HEK293 (cell line): Measurements from ENCODE around the gene GBX1.

Experiments
- CTCF ChIA-PET: fragments of 350-600 bp; formaldehyde crosslinking; extraction: SDS; loops from one replicate; lab custom pipeline; 2021; ENCODE audit warnings: antibody characterized with exemption; lab: Yijun Ruan, JAX
- POLR2A ChIA-PET: fragments of 300-600 bp; formaldehyde crosslinking; extraction: SDS; loops from one replicate; lab custom pipeline; 2020; ENCODE audit warnings: antibody characterized with exemption, inconsistent platforms; lab: Yijun Ruan, JAX
- H3K27ac ChIP-seq: fragments of 200-500 bp; sonication (Bioruptor generic); 2 replicates; pipeline ENCODE4 v1.5.1; 2014; ENCODE audit warnings: low read depth, low read length, control low read depth, inconsistent platforms; ENCODE audit errors: extremely low read depth
- H3K36me3 ChIP-seq, 2 experiments: fragments of 200-500 bp in 1 of 2; sonication (Bioruptor generic) in 1 of 2; 1 replicate in 1 of 2; 2 replicates in 1 of 2; pipeline ENCODE4 v1.5.1; 2014 to 2017; ENCODE audit warnings: inconsistent platforms in 2 of 2, low read length in 2 of 2; ENCODE audit not compliant: control insufficient read depth in 2 of 2, insufficient read depth in 1 of 2
- H3K4me1 ChIP-seq: fragments of 200-500 bp; sonication (Bioruptor generic); 2 replicates; pipeline ENCODE4 v1.5.1; 2014; ENCODE audit warnings: mild to moderate bottlenecking, low read length, inconsistent platforms; ENCODE audit not compliant: control insufficient read depth, insufficient read depth
- H3K4me3 ChIP-seq: 2 replicates; pipeline ENCODE4 v1.5.1; 2011; ENCODE audit warnings: low read depth, mild to moderate bottlenecking, control low read depth, low read length, moderate library complexity
- H3K9me3 ChIP-seq: fragments of 200-500 bp; sonication (Bioruptor generic); 2 replicates; pipeline ENCODE4 v1.5.1; 2014; ENCODE audit warnings: low read depth, low read length, inconsistent platforms; ENCODE audit not compliant: control insufficient read depth, insufficient read depth
- IKZF3 ChIP-seq: fragments of 450-650 bp; IDR thresholded peaks from 2 replicates; pipeline ENCODE4 v1.5.0; 2018; ENCODE audit warnings: missing biosample characterization, mild to moderate bottlenecking, missing genetic modification characterization, moderate library complexity
- INSM2 ChIP-seq: fragments of 450-650 bp; formaldehyde crosslinking; IDR thresholded peaks from 2 replicates; pipeline ENCODE4 v1.5.1; 2016; ENCODE audit warnings: missing biosample characterization, missing genetic modification characterization
- KLF1 ChIP-seq: fragments of 450-650 bp; formaldehyde crosslinking; IDR thresholded peaks from 2 replicates; pipeline ENCODE4 v1.5.1; 2016; ENCODE audit warnings: missing biosample characterization, missing genetic modification characterization
- PRDM10 ChIP-seq: fragments of 450-650 bp; formaldehyde crosslinking; IDR thresholded peaks from 2 replicates; pipeline ENCODE4 v1.5.1; 2016; ENCODE audit warnings: missing biosample characterization, missing genetic modification characterization
- WT1 ChIP-seq: fragments of 450-650 bp; formaldehyde crosslinking; IDR thresholded peaks from 2 replicates; pipeline ENCODE4 v1.5.1; 2016; ENCODE audit warnings: missing biosample characterization, missing genetic modification characterization
- ZBTB21 ChIP-seq: fragments of 450-650 bp; formaldehyde crosslinking; IDR thresholded peaks from 2 replicates; pipeline ENCODE4 v1.5.1; 2017; ENCODE audit warnings: missing biosample characterization, missing genetic modification characterization
- ZBTB26 ChIP-seq: fragments of 450-650 bp; formaldehyde crosslinking; optimal IDR thresholded peaks from 2 replicates; pipeline ENCODE3; 2016; ENCODE audit warnings: missing biosample characterization, mild to moderate bottlenecking, missing genetic modification characterization
- ZIC2 ChIP-seq: fragments of 450-650 bp; formaldehyde crosslinking; IDR thresholded peaks from 2 replicates; pipeline ENCODE4 v1.5.1; 2016; ENCODE audit warnings: missing biosample characterization, missing genetic modification characterization
- ZNF341 ChIP-seq: fragments of 450-650 bp; formaldehyde crosslinking; IDR thresholded peaks from 2 replicates; pipeline ENCODE4; 2016; ENCODE audit warnings: low read depth, missing biosample characterization, missing genetic modification characterization
- ZNF398 ChIP-seq: fragments of 450-650 bp; formaldehyde crosslinking; IDR thresholded peaks from 2 replicates; pipeline ENCODE4 v1.5.1; 2017; ENCODE audit warnings: missing biosample characterization, missing genetic modification characterization
- ZNF404 ChIP-seq: fragments of 450-650 bp; formaldehyde crosslinking; IDR thresholded peaks from 2 replicates; pipeline ENCODE4 v1.5.1; 2017; ENCODE audit warnings: missing biosample characterization, missing genetic modification characterization
- ZNF473 ChIP-seq: fragments of 450-650 bp; formaldehyde crosslinking; IDR thresholded peaks from 2 replicates; pipeline ENCODE4 v1.5.1; 2017; ENCODE audit warnings: missing biosample characterization, missing genetic modification characterization
- ZNF513 ChIP-seq: fragments of 450-650 bp; IDR thresholded peaks from 2 replicates; pipeline ENCODE4 v1.5.1; 2018; ENCODE audit warnings: missing biosample characterization, missing genetic modification characterization
- ZNF623 ChIP-seq: fragments of 450-650 bp; formaldehyde crosslinking; IDR thresholded peaks from 2 replicates; pipeline ENCODE4 v1.5.1; 2016; ENCODE audit warnings: missing biosample characterization, missing genetic modification characterization
- ZNF692 ChIP-seq: fragments of 450-650 bp; formaldehyde crosslinking; IDR thresholded peaks from 2 replicates; pipeline ENCODE4 v1.5.1; 2016; ENCODE audit warnings: missing biosample characterization, missing genetic modification characterization
- ZNF843 ChIP-seq: fragments of 450-650 bp; formaldehyde crosslinking; IDR thresholded peaks from 2 replicates; pipeline ENCODE4 v1.5.1; 2016; ENCODE audit warnings: missing biosample characterization, missing genetic modification characterization
- ZSCAN4 ChIP-seq: fragments of 450-650 bp; formaldehyde crosslinking; IDR thresholded peaks from 2 replicates; pipeline ENCODE4 v1.5.1; 2017; ENCODE audit warnings: missing biosample characterization, missing genetic modification characterization

GBX1 gene

GRCh38 chr7:151115121-151115835 lies 52.2 kb downstream of the GBX1 start (continued):
- no peak for TF ChIP-seq INSM2
- no peak for TF ChIP-seq ZNF341 (tag by site-specific recombination)
- no peak for TF ChIP-seq ZIC2
- no peak for TF ChIP-seq ZNF473 (tag by site-specific recombination)
- TF ChIP-seq ZSCAN4 (tag by site-specific recombination): no peak
- no peak for TF ChIP-seq ZBTB26 (tag by site-specific recombination)
- no peak for TF ChIP-seq WT1 (tag by site-specific recombination)
- no peak for TF ChIP-seq ZNF843 (tag by site-specific recombination)
- no peak for TF ChIP-seq ZNF623 (tag by site-specific recombination)

GRCh38 chr7:151114151-151115090 lies 53.1 kb downstream of the GBX1 start:
- CTCF ChIA-PET: interaction anchor here (0.5 to 5.5 kb wide), 9 partner anchors 8 to 130 kb away, joined by 3 to 43 read pairs (median 3); no protein-coding TSS in a partner anchor
- peak overlapping the region; percentile 18 for H3K4me3 ChIP-seq
- TF ChIP-seq ZNF404 (tag by site-specific recombination): no peak
- no peak for TF ChIP-seq ZNF692 (tag by site-specific recombination)
- peak; percentile 23 for TF ChIP-seq ZBTB26 (tag by site-specific recombination)
- no peak for TF ChIP-seq IKZF3 (tag by site-specific recombination)
- TF ChIP-seq ZNF398 (tag by site-specific recombination): no peak
- TF ChIP-seq KLF1 (tag by site-specific recombination): no peak
- peak; percentile 66 for TF ChIP-seq ZNF341 (tag by site-specific recombination)
- TF ChIP-seq ZNF513 (tag by site-specific recombination): no peak
- TF ChIP-seq PRDM10 (tag by site-specific recombination): no peak
- no peak for TF ChIP-seq ZBTB21 (tag by site-specific recombination)

More at GRCh38 chr7:151114151-151115090, 53.1 kb downstream of the GBX1 start:
- Histone ChIP-seq H3K27ac (no peak overlapping the region), H3K9me3 (no peaks in the 10 kb centered on the region), H3K36me3 (peaks cover 0 to 38% of the 10 kb centered on the region in 2 experiments; a peak in 1 of 3 replicates), H3K4me1 (no peaks in the 10 kb centered on the region)
- POLR2A ChIA-PET: interaction anchor here (0.8 to 1.2 kb wide), 3 partner anchors 34 to 95 kb away, joined by 3 read pairs; partner anchors contain the start of genes ABCB8 and FASTK
